HL-60/S4 (cell line): ENCODE results near the gene EXOC4.

ENCODE experiments used
- in situ Hi-C: fragments of 300-500 bp; cut with MboI; formaldehyde crosslinking; loops from 2 replicates; pipeline ENCODE4 v1.14.3; 2022; ENCODE audit warnings: low sequenced_read_pairs

EXOC4 gene

DNA sequence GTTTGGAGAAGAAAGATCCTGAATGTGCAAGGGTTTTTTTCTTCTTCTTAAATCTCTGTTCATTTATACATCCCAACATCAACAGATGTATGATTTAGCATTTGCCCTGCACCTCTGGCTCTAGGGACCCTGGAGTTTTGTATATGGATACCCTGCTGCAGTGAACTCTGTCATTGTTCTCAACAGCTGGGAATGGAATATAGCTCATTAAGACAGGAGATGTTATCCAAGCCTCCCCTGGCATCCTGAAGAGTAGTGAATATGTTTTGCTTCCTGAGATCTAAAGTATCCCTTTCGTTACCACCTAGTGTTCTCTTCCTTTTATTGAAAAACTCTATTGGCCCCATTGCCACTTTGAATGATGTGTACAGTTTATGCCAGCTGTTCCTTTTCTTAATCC, 275.9 kb downstream of the EXOC4 start:
- in situ Hi-C loops, result no loop called here

DNA sequence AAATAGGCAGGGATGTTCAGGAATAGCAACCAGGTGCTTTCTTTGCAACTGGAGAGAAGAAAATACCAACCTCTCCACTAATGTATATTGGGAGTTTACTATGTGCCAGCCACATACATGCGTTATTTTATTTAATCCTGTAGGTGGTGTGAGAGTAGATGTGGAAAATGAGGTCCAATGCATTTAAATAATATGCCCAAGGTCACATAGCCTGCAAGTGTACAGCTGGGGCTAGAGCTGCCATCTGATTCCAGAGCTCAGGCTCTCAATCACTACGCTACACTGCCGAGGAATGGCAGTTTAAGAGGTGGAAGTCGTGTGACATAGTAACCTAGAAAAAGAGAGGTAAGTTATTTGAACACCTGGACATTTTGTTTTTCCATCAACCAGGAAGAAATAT, 277.0 kb downstream of the EXOC4 start:
- in situ Hi-C loops, result no loop called here

DNA sequence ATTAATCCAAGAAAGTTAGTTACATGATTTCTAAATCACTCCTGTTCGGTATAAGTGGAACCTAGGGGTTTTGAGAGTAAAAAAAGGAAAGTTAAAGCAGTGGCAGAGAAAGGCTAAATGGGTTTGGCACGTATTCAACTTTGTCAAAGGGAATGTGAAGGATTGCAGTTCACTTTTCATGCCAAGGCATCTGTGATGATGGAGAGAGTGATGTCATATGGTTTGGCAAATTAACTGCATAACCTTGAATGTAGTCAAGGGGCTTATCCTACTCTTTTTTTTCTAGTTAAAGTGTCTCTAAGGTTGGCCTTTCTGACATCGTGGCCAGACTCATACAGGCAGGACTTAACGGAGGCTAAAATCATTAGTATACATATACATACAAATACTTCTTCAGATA, 277.8 kb downstream of the EXOC4 start:
- in situ Hi-C loops, result no loop called here

DNA sequence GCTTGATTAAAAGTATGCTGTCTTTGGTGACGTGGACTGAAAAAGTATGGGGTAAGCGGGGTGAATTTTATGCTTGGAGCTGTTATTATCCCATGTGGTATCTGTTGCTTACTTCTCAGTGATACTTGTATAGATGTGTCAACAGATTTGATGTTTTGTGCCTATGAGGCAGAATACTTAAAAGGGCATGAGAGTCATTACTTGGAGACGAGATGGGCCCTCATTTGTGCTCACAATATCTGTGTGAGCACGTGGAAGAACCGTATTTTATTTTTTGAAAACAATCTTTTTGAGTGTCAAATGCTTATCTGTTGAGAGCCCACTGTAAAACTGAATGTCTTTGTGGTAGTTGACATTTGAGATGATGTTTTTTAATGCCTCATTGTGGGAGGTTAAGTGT, 281.9 kb downstream of the EXOC4 start:
- in situ Hi-C loops, result no loop called here

DNA sequence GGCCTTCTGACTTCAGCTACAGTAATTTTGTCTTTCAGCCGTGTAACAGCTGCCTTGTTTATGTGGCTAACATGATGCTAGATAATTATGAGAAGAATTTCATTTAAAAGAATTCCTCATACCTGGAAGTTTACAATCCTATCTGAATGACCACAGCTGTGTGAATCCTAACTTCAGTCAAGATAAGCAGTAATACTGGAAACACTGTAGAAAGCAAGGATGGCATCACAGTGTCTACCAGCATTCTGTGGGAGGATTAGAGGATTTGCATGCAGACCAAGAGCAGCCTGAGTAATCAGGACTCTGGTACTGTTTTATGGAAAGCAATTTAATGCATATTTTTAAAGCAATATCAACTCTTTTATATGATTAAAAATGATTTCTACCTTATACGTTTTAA, 282.4 kb downstream of the EXOC4 start:
- in situ Hi-C loops, result no loop called here

DNA sequence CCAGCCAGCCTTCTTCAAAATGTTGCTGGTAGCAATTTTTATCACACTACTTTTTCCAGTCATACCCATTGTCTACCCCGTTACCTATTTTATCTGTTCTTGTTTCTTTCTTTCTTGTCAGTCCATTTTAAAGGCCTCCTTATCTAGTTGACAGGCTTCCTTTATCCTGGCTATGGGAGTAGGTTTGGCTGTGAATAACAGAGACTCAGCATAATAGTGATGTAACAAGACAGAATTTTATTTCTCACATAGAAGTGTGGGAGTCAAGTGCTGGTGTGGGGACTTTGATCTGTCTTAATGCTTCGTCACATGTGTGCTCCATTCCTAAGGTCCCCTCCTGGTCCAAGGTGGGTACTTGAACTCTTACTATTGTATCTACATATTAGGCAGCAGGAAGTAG, 283.6 kb downstream of the EXOC4 start:
- in situ Hi-C loops, result no loop called here

DNA sequence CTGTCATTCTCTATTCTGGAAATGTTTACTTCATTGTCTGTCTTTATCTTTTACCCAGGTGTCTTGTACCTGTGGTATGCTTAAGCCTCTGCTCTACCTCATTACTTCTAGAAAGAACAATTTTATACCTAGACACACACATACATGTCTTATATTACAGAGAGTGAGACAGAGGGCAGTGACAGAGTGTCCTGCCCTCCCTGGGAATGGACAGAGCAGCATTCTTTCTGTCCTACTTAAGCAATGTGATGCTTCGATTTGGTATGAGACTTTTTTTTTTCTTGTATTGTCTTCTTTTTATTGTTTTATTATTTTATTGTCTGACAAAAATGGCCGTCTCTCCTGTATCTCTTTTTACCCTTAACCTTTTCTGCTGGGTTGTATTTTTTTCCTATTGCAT, 286.1 kb downstream of the EXOC4 start:
- in situ Hi-C loops, result no loop called here

DNA sequence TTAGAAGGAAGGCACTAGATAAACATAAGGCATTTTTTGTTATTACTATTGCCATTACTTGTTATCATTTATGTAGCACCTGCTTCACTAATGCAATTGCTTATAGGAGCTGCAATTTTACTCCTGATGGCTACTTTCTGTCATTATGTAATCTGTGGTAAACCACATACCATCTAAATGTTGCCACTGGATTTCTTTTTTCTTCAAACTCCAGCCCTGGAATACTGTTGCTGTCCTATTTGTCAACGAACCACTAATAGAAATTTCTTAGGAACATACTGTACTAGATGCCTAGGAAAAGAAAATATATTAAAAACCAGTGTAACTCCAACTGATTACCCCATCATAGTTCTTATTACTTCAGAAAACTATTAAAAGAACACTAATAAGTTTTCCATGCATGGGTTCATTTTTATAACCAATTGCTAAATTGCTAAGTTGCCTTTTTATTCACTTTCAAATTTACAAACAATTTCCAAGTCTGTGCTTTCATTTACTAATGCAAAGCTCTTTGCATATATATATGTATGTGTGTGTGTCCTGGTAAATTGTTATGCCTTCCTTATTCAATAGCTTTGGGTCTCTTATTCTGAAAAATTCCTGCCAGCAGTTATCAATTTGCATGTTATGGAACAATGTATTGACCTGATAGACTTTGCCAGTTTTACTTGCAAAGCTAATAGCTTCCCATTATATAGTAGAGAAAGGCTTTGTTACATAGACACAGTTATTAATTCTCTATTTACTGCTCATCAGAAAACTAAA, 287.4 kb downstream of the EXOC4 start:
- in situ Hi-C loops, result no loop called here

DNA sequence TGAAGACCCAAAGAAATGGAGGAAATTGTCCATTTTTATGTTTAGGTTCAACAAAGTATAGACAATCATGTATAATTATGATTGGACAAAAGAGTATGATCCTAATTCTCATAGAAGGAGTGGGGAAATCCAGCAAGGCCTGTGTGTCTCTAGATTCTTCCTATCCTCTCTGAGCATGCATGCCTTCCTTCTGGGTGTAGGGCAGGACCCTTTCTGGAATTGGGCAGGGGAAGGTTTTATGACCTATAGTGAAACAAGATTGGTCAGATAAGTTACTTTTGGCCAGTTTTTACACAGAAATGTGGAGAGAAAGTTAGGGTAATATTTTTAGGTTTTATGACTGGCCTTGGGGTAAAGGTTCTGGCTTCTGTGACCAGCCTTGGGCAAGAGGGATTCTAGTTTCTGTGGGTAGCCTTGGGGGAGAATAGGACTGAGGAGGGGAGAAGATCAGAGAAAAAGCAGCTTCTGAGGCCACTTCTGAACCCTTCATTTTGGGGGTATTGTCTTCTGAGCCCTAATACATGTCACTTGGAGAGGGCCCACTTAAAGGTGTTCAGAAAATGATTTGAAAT, 289.4 kb downstream of the EXOC4 start:
- in situ Hi-C loops, result no loop called here

DNA sequence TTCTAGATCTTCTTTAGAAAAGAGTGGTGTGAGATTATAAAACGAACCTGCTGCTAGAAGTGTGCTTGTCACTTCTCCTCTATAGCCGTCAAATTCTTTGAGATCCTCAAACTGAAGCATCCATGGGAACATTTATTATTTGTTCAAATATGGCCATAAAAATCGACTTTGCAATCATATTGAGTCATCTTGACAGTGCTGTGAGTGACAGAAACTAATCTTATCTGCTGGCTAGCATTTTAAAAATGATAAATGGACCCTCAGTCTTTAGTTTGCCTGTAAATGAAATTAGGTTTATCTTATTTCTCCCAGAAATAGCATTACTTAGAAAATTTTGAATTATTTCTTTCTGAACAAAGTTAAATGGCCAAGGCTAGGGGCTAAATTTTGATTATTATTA, 290.8 kb downstream of the EXOC4 start:
- in situ Hi-C loops, result no loop called here

DNA sequence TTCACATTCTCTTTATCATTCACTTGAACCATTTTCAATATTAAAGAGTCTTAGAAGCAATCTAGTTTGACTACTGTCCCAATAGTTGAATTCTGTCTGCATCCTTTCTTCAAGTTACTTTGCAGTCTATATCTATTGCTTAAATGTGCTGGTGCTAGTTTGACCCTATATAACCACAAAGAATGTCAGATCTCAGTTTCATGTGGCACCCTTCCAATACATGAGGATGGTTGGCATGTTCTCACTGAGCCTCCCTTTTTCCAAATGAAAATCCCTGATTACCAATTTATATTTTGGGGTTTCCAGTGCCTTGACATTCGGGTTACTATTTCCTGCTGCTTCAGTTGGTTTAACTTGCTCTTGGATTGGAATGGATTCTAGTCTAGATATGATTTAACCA, 292.7 kb downstream of the EXOC4 start:
- in situ Hi-C loops, result no loop called here

DNA sequence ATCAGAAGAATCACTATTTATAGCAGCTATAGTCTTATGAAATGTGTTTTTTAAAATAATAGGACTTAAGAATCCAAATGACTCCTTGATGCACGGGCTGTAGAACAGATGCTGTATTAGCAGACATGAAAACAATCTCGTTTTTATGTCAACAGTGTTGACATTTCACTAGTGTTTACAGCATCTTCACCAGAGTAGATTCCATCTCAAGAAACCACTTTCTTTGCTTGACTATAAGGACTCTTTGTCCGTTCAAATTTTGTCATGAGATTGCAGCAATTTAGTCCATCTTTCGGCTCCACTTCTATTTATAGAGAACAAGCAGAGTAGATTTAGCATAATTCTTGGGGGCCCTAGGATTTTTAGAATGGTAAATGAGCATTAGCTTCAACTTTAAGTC, 295.1 kb downstream of the EXOC4 start:
- in situ Hi-C loops, result no loop called here

DNA sequence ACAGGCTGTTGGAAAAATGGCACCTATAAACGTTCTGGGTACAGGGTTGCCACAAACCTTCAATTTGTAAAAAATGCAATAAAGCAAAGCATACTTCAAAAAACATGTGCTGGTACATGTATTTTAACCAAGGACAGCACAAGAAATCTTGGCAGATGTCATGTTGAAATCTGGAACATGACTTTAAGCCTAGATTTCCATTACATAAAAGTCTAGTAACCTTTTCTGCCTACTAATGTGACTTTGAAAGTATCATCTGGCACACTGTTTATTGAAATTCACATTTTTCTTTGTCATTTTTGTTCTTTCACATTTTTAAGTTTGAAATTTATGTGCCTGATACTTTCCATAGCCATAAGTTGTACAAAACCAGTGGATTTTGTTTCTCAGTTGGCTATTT, 296.8 kb downstream of the EXOC4 start:
- in situ Hi-C loops, result no loop called here

DNA sequence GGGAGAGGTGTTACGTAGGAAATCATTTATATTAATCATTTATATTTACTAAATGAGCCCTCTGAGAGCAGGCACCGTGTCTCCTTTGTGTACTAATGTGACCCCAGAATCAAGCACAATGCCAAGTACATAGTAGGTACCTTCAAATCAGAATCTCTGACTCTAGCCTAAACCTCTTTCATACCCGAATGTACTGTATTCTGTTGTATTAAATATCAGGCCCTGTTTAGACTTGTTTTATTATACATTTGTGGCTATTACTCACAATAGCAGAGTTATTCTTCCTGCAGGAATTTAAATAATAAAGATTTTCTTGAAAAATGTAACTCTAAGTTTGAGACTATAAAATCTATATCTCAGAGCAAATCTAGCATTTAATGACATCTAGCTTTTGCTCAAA, 297.3 kb downstream of the EXOC4 start:
- in situ Hi-C loops, result no loop called here

DNA sequence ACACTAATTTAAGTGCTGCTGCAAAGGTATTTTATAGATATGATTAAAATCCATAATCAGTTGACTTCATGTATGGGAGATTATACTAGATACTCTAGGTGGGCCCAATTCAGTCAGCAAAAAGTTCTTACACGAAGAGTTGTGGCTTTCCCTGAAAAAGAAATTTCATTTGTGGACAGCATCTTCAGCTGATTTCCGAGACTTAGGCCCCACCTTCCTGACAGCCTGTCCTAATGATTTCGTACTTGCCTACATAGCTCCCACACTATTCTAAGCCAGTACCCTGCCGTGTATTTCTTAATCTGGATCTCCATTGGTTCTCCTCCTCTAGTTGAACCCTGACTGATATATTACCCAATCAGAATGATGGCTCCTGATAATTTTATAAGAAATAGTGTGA, 297.9 kb downstream of the EXOC4 start:
- in situ Hi-C loops, result no loop called here

DNA sequence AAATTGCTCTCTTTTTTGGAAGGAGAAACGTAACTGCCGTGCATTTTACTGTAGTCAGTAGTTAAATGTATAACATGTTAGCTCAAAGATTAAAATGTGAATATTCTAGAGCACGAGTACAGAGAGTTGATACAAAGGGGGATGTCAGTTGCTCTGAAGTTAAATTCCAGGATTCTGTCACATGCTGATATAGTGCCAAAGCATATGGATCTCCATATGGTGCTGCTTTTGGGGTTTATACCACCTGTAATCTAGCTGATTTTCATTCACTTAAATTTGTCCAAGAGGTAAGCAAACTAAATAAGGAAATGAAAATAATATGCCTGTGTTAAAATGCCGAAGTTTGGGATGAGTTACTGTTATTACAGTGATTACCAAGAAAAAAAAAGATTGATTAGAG, 298.6 kb downstream of the EXOC4 start:
- in situ Hi-C loops, result no loop called here

DNA sequence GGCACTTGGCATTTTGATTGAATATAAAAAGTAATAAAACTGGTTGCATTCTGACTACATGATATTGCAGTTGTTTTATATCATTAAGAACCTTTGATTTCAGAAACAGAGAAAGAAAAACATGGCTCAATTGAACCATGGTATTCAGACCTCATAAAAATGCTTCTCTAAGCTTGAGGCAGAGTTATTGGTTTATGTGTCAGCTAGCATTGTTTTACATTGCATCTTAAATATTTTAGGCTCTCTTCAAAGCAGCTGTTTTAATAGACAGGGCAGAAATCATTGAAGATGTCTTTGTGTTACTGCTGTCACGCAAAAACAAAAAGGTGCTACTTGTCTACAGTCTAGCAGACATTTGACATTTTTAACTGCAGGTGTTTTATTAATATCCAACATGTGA, 299.2 kb downstream of the EXOC4 start:
- in situ Hi-C loops, result no loop called here

DNA sequence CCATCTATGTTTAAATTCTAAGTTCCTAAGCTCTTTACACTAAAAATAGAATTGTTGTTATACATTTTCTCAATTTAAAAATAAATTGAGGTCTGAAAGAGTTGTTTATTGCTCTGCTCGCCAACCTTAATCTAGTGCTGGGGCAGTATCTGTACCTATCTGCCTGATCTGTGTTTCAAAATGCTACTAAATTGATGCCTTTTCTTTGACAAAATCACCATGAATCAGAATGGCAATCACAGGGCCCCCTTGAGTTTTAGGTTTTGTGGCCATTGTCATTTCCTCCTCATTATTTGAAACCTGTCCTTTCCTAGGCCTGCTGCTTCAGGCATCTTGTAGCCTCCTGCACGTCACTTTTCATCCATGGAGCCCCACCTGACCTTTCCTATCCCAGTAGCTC, 301.5 kb downstream of the EXOC4 start:
- in situ Hi-C loops, result no loop called here

DNA sequence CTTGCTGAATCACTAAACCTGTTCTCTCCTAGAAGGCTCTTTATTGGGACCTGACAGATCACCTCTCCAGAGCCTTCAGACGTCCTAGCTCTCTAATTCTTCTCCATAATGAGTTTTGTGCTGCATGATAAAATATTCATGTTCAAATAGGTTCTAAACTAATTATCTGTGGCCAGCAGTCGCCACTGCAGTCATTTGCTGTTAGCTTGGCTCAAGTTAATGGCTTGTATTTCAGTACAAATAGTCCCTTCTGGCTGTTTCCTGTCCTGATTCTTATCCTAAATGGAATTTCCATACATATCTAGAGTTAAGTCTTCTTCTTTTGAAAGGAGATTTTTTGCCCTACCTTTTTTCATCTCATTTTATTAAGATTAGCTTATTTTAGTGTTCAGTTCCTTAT, 303.2 kb downstream of the EXOC4 start:
- in situ Hi-C loops, result no loop called here

DNA sequence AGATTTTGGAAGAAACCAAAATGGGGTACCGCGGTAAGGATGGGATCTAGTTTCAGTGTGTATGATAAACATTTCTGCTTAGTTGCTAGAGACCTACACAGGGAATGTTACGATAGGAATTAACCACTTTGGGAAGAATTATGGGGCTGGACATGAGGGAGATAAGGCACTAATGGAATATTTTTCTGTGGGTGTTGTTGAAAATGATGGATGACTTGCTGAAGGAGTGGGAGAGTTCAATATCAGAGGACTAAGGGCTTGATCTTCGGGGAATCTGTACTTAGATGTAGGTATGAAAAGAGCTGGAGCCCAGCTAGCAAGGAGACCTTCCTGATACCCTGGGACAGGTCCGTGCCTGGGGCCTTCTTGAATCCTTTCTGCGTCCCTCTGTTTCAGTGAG, 303.7 kb downstream of the EXOC4 start:
- in situ Hi-C loops, result no loop called here

DNA sequence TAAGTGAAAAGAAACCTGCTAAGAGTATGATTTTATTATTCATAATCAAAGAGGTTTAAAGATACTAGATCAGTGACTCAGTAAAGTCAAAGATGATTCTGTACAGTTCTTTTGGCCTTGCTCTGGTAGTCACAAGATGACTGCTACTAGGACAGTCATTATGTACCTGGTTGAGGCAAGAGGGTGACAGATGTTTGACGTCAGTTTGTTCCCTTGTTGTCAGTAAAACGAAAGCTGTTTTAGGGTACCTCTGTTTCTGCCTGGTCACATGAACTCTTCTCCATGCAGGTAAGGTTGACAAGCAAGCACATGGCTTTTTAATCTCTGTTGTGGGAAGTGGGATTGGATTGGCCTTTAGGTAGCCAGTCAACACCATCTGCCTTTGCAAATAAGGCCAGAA, 308.0 kb downstream of the EXOC4 start:
- in situ Hi-C loops, result no loop called here

DNA sequence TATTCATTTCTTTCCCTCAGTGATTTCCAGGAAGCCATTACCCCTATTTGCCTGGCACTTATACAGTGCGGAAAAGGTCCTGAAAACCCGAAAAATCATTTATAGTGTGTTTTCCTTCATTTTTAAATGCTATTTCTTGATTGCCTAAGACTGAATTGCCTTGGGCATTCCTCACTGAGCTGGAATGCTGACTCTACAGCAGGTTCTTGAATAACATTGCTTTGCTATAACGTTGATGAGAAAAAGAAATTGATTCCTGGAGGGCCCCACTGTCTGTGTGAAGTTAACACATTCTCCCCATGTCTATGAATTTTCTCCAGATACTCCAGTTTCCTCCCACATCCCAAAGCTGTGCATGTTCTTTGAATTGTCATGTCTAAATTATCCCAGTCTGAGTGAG, 308.5 kb downstream of the EXOC4 start:
- in situ Hi-C loops, result no loop called here

DNA sequence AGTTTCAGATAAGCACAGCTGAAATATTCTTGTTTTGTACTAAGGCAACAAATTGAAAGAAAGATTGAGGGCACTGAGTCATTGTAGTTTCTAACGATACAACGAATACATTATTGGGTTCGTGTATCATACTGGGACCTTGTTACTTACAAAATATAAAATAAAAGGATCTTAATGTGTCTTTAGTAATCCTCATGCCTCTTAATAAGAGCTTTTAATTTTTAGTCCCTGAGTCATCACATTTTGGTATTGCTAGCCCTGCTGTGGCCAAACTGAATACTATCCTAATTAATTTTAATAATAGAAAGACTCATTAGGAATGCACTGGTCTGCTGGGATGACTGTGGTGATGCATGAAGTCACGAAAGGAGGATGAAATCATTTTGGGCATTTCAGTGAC, 309.7 kb downstream of the EXOC4 start:
- in situ Hi-C loops, result no loop called here
